ENCODE measurements around the gene KMT2E.

The KMT2E gene

DNA sequence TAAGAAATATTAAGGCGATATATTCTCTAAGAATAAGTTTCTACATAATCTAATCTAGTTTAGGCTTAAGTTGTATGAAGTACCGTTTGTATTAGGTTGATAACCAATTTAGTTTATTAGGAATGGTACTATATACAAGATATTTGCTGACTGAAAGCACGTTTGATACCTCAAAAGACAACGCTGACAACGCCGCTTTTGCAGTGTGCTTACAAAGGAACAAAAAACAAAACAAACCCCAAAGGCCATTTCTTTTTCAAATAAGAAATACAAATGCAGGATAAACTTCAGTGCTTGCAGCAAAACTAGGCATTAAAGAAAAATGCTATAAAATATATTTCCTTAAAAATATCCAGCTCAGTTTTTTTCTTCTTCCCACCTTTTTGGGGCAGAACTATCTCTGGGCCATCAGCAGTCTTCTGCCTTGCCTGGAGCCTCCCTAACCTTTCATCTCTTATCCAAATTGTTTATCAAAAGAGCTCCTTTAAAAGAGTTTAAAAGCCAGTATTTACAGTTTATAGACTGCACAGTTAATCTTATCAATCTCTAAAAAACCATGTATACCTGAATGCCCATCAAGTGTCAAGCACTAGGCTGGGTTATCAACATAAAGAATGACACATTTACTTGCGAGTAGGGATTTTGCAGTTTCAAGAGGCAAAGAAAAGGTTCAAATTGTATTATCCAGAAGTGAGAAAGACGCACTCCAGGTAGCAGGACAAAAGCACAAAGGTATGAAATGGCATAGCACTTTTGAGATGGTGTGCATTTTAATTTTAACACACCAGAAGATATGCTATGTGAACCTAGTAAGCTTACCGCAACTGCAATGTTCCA, 4.1 kb upstream of the KMT2E start:
- no peak for DNase-seq

GRCh38 chr7:105010504-105011130, 3.4 kb upstream of the KMT2E start:
- DNase-seq, result no peak

DNA sequence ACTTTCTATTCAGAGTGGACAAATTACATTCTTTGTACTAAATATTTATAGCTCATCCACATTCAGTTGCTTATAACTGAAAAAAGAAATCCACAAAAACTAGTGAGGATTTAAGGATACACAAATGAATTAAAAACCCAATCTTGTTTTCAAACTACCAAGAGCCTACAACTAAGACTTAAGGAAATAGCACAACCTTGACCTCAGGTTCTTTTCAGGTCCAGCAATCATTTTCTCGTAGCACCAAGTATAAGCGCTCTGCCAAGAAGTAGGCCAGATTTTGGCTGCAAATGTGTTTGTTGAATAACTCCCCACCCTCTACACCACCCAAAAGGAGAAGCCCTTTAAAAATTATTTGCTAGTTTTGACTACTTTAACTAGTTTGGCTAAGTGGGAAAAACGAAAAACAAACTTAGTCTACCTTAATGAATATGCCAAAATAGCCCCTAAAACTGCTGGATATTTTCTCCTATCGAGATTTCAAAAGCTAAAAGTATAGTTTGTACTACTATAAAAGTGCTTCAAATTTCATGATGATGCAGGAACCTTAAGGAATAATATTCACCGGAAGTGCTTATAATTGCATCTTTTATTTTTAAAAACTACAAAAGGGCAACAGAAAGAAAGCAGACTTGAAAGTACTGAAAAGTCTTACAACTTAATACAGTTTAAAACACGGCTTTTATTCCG, 2.7 kb upstream of the KMT2E start:
- DNase-seq, result peak; percentile 38

DNA sequence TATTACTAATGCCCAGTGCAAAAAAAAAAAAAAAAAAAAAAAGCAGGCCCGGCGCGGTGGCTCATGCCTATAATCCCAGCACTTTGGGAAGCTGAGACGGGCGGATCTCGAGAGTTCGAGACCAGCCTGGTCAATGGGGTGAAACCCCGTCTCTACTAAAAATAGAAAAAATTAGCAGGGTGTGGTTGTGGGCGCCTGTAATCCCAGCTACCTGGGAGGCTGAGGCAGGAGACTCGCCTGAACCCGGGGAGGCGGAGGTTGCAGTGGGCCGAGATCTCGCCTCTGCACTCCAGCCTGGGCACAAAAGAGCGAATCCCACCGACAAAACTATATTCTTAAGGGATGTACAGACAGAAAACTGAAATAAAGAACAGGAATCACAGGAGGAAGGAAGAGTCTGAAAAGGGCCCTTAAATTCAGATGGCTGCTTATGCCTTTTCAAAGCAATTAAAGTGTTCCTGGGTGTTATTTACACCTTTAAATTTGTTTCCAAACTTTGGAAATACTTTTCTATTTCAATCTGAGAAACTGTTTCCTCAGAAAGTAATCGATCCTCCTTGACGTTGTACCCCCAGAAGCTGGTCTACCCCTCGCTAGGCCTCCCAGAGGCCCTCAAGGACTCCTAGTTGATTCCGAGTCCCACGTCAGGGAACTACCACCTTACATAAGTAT, 2.0 kb upstream of the KMT2E start:
- DNase-seq, result no peak

GRCh38 chr7:105012503-105013220, 1.3 kb upstream of the KMT2E start:
- DNase-seq, result peak; percentile 99

DNA sequence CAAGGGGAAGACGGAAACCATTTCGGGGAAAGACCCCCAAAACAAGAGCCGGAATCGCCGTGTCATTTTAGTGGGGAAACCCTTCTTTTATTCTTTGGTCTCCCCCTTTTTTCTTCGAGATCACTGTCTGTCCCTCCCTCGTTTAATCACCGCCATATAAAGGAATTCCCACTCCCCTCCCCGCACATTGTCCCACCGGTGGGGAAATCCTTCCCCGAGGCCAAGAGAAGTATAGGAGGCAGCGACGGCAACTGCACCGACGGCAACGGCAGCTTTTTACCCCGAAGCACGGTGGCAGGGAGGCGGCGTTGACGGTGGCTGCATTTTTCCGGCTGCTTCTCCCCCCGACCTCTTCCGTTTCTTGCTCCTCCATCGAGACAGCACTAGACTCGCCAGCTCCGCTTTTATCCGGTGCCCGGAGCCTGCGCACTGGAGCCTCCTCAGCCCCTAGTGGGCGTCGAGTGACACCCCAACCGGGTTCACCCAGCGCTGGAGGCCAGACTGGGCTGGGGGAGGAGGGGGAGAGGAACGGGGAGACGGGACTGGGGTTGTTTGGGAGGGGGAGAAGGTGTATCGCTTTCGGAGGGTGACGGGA, 687 bp upstream of the KMT2E start:
- peak; percentile 93 for DNase-seq

DNA sequence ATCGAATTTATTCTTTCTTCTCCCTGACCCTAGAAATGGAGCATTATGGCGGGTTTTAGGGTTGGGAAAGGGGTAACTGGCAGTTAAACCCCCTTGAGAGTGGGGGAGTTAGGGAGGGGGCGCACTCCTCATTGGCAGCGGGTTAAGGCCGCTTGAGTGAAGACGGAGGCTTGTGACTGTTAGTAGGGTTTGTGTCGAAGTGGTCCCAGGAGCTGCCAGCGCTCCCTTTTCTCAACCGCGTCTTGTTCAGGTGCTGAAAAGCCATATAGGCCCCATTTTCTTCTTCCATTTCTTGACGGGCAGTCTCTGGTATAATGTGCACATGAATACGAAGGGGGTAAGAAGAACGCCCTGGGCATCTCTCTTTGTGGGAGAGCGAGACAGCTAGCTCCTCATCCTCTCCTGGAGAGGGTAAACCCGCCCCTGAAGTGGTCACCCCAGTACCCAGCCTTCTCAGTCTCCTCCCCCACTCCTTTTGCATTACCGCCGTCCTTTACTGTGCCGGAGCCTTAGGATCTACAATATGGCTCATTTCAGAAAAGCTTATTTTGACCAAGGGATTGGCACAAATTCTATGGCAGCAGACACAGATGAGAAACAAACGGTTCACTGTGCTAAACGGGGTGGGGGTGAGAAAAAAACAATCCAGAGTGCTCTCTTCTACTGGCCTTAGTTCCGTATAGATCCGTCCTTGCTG, 836 bp downstream of the KMT2E start:
- DNase-seq, result peak; percentile 80

GRCh38 chr7:105015390-105015965, 1.5 kb downstream of the KMT2E start:
- DNase-seq, result peak; percentile 73

DNA sequence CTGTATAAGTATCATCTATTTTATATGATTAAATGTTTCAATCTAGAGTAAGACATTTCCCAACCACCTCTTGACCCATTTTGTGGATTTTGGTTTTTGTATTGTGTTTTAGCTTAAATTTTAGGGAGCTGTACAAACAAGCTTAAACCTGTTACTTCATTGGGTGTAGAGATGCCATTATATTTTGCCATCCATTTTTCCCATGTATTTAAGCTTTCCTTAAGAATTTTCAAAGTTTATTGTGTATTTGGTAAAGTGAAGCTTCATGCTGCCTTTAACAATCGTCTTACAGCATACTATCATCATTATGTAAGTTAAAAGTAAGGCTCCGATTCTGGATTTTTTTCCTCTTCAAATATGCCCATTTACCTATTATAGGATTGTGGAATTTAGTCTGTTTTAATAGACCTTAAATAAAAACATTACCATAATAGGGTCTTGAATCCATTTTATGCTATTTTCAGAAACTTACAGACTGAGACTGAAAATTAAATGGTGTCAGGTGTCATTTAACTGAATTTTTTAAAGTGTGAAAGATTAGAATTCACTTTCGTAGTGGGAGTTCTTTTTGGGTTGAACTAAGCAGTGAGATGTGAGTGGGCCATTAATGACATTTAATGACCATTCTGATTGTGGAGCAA, 2.2 kb downstream of the KMT2E start:
- DNase-seq, result no peak

DNA sequence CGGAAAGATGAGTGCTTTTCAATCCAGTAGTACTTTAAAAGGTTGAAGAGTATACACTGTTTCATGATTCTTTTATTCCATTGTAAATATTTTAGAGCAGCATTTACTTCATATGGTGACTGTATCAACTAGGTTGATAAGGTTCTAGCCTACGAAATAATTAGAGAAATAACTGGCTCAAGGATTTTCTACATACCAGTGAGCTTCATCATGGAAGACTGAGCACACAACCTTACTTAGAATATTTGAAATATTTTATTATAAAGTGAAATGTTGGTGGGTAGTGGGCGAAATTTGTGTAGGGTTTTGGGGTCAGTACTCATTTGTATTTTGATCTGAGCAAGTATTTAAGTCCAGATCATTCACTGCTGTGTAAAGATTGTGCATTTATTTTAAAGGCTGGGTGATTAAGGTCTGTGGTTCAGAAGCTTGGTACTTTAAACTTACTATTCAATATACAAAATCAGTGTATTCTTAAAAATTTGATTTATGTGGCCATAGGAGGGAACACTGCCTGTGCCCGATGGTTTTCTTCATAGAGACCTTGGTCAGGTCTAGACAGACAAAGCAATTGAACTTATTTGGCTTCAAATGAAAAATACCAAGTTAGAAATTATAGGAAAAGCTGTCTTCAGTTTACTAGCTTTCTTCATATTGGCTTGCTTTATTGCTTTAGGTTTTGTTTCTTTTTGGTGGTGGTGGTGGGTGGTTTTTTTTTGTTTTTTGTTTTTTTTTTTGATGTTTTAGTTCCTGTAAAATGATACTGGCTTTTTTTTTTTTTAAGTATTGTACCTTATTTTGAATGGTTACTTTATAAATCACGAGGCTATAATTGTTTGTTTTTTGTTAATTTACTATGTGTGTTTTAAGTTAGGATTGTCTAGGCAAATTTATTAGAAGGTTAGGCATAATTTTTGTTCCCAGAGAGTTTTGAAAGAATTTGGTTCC, 3.0 kb downstream of the KMT2E start:
- no peak for DNase-seq

DNA sequence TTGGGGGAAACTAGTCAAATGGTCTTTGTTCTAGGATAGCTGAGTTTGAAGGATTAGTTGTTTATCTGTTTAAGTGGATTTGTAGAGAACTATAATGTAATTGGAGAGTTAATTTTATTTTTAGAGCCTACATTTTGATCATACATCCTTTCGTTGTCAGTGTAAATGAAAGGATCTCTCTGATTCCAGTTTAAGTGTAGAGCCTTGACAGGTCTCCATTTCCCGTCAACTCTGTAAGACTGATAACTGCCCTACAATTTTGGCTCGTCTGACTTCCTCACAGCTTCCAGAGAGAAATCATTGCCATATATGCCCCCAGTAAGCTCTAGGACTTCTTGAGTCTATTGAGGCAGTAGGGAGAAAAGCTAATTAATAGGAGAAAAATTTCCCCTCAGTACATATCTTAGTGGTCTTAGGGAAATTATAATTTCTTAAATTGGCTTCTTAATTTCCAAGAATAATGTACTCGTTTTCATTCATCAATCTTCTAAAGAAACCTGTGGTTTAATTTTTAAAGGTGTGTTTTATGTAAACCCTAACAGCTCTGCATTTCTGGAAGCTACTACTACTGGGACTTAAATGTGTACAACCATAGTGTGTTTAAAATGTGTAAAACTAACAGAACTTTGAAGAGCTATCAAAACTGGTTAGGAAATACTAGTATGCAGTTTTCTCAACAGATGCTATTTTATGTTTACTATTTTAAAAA, 3.8 kb downstream of the KMT2E start:
- no peak for DNase-seq

DNA sequence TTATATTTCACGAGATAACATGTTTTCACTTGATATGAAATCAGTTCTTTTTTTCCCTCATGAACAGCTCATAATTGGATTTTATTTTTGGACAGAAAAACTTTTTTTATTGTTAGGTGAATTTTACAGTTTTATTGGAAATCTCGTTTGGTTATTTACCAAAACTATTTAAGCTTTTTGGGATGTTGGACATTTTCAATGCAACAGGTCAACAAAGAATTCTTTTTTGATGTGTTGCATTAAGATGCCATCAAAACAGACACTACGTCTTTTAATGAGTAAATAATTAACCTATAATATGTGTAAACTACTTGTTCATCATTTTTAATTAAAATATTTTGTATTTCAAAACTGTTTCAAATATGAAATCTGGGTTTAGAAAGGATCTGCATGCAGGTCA, 5.3 kb downstream of the KMT2E start:
- no peak for DNase-seq

DNA sequence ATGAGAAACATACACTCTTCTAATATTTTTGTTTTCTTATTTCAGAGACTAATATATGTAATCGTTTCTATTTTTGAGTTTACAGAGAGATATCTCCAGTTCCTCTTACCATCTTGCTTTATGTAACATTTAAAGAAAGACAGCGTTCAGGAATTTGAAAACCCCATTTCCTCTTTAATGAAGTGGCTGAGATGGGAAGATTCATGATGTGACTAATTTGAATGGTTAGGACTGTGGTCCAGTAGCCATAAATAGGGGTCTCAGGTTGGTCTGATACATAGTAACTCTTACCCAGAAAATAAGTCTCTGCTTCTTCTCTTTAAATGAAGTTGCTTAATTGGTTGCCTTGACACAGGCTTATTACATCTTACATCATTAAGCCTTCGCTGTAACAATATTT, 6.9 kb downstream of the KMT2E start:
- no peak for DNase-seq

DNA sequence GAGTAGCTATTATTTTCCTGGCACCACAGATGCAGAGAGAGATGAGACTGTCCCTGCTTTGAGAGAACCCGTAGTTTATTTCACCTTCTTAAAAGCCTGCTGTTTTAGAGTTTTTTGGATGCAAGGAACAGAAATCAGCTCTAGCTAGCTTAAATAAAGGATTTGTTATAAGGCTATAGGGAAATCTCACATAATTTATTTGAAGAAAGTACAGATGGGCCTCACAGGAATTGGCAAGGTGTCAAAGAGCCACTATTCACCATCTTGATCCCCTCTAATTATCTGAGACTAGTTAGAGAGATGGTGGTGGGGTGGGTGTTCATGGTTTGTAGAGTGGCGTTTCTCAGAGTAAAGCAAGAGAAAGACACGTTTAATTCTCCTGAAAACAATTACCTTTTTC, 7.3 kb downstream of the KMT2E start:
- DNase-seq, result no peak

DNA sequence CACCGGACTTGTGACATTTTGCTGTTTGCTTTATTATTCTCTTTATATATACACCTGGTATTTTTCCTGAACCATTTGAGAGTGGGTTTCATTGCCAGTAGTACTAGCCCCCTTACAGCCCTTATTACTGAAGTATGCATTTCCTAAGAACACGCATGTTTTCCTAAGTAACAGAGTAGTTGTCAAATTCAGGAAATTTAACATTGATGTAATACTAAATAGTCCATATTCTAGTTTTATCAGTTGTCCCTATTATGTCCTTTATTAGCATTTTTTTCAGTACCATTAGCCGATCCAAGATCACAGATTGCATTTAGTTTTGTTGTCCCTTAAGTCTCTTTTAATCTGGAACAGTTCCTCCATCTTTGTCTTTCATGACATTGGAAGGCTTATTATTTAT, 8.0 kb downstream of the KMT2E start:
- DNase-seq, result no peak

DNA sequence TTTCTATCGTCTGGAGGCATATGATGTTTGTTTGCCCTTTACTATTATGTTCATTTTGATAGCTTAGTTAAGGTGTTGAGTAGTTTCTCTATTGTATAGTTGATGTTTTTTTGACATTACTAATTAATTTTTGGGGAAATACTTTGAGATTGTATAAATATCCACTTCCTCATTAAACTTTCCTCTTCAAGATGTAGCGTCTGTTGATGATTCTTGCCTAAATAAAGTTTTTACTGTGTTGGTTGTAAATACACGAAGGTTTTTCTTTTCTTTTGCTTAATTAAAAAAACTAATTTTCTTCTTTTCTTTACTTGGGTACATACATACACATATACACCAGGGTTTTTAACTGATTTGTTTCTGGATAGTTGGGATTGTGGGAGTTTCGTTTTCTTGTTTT, 8.5 kb downstream of the KMT2E start:
- DNase-seq, result no peak

- no peak for DNase-seq
These were observed 10.7 kb downstream of the KMT2E start for GRCh38 chr7:105024734-105025133.

DNA sequence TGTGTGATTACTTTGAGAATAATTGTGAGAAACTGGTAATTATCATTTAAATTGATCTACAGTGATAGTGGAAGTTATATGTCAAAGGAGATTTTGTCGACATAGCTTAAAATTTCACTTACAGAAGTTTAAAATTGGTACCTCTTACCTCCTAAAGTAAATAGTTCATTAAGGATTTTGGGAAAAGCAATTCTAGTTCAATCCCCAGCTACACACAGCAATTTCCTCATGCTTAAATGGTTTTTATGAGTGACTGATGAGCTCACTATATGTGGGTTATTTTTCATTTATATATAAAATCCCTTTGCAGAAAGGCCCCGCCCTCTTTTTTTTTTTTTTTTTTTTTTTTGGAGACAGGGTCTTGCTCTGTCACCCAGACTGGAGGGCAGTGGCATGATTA, 12.7 kb downstream of the KMT2E start:
- DNase-seq, result no peak

Data from hematopoietic multipotent progenitor cell treated with erythropoietin and hydrocortisone succinate and interleukin-3 and kit ligand, for 8 days (in vitro differentiated cells).